HG02610 (cell line): ENCODE measurements around the gene FGFBP1.
"Not testable (repeated sequence)": the region's sequence is repeated elsewhere in the genome, so short reads cannot be mapped to it uniquely, and the experiment has no call there.

ENCODE experiments used
- ATAC-seq: cut with Tn5 transposase; IDR thresholded peaks from one replicate; pipeline ENCODE4 v1.9.1; 2021; ENCODE audit warnings: mild to moderate bottlenecking, moderate library complexity; ENCODE audit not compliant: unreplicated experiment

The FGFBP1 gene

GRCh38 chr4:15947684-15948083 lies 9.1 kb upstream of the FGFBP1 start:
- ATAC-seq = no peak

- ATAC-seq = no peak
Measured at GRCh38 chr4:15945516-15945915, 7.0 kb upstream of the FGFBP1 start.

GRCh38 chr4:15944895-15945294 lies 6.4 kb upstream of the FGFBP1 start:
- no peak for ATAC-seq

- no peak for ATAC-seq
Measured at GRCh38 chr4:15942283-15942682, 3.7 kb upstream of the FGFBP1 start.

- no peak for ATAC-seq
Measured at GRCh38 chr4:15938182-15938581, 358 bp downstream of the FGFBP1 start.

- no peak for ATAC-seq
Measured at GRCh38 chr4:15936495-15936894, 2.0 kb downstream of the FGFBP1 start.

- no peak for ATAC-seq
Measured at GRCh38 chr4:15935504-15936402, 2.8 kb downstream of the FGFBP1 start.

DNA sequence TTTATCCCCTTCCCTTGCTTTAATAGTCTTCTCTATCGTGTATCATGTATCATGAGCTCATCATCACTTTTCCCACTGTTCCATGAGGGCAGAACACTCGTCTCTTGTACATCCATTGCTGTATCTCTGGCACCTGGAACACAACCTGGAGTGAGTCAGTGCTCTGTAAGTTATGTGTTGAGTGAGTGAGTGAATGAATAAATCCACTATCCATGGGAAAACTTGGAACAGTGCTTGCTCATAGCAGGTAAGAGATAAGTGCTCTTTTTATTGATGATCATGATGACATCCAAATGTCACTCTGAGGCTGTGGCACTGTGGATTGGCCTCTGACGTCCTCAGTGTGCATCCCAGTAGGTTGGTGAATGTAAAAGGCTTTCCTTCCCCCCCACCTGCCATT lies 4.3 kb downstream of the FGFBP1 start:
- ATAC-seq = no peak

- ATAC-seq = no peak
Measured at GRCh38 chr4:15931451-15932210, 6.9 kb downstream of the FGFBP1 start.

DNA sequence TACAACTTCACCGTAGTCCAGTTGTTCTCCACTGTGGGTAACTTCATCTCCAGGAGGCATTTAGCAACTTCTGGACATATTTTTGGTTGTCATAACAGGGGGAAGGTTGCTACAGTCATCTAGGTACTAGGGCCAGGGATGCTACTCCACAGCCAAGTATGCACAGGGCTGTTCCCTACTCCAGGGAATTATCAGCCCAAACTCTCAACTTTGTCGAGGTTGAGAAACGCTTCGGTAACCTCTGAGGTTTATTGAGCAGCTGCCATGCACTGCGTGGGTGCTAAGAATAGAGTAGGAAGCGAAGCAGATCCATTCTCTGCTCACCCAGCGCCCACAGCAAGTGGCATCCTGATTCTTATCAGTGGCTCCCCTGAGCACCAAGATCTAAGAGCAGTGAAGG lies 8.2 kb downstream of the FGFBP1 start:
- ATAC-seq = no peak

DNA sequence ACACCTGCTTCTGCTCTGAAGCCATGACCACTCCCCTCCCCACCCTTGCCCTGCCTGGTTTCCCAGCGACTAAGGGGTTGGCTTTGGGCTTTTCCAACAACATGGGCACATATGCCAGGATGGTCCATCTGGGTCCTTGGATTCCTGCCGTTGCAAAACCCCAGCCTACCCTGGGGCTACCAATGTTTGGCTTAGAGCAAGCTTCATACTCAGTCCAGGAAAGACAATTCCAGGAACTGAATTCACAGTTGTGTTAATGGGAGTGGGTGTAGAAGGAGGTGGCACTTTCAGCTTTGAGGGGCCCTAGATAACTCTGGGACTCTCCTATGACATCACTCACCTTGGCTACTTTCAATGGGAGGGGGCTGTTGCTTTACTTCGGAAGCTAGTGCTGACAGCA lies 9.0 kb downstream of the FGFBP1 start:
- ATAC-seq = no peak

- no peak for ATAC-seq
Measured at GRCh38 chr4:15928883-15929282, 9.7 kb downstream of the FGFBP1 start.

GRCh38 chr4:15926486-15926885 lies 12.1 kb downstream of the FGFBP1 start:
- no peak for ATAC-seq

- no peak for ATAC-seq
Measured at GRCh38 chr4:15925830-15926229, 12.7 kb downstream of the FGFBP1 start.

DNA sequence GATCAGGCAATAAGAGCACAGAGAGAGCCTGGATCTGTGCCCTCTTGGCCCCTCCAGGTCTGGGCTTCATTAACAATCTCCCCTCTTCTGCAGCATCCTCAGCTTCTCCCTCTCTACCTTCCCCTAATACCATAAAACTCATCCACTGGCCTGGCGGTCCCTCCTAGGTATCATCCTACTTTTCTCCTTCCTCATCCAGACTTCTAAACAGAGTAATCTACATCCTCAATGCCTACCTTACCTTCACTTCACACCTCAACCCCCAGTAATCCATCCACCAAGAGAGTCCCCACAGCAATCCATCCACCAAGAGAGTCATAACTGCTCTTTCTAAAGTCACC lies 17.0 kb downstream of the FGFBP1 start:
- ATAC-seq = no peak

GRCh38 chr4:15920723-15921591 lies 17.6 kb downstream of the FGFBP1 start:
- ATAC-seq = no peak

GRCh38 chr4:15918484-15919129 lies 19.9 kb downstream of the FGFBP1 start:
- no peak for ATAC-seq

GRCh38 chr4:15917297-15917696 lies 21.2 kb downstream of the FGFBP1 start:
- no peak for ATAC-seq

DNA sequence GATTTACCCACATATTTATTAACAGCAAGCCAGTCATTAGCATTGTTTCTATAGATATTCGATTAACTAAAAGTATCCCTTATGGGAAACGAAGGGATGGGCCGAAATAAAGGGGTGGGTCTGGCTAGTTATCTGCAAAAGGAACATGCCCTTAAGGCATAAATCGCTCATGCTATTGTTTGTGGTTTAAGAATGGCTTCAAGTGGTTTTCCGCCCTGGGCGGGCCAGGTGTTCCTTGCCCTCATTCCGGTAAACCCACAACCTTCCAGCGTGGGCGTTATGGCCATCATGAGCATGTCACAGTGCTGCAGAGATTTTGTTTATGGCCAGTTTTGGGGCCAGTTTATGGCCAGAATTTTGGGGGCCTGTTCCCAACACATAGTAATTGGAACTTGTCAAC lies 22.2 kb downstream of the FGFBP1 start:
- not testable (repeated sequence) for ATAC-seq

GRCh38 chr4:15914736-15915135 lies 23.8 kb downstream of the FGFBP1 start:
- ATAC-seq = no peak

GRCh38 chr4:15914291-15914690 lies 24.2 kb downstream of the FGFBP1 start:
- ATAC-seq = no peak
